HepG2 (cell line): ENCODE results near the gene RFFL. TPM values are rescaled to one million over a fixed set of nuclear protein-coding genes. Genes with fewer than 3 reads are reported as not detected.

Source experiments
- ATF6 ChIP-seq: sonication (generic); formaldehyde crosslinking; conservative IDR thresholded peaks from 2 replicates; pipeline ENCODE4 v1.4.0; 2020; ENCODE audit warnings: missing genetic modification reagents
- CC2D1A ChIP-seq: sonication (generic); formaldehyde crosslinking; IDR thresholded peaks from 2 replicates; pipeline ENCODE4 v1.8.1; 2023; ENCODE audit warnings: mild to moderate bottlenecking, missing genetic modification reagents
- ELF3 ChIP-seq: IDR thresholded peaks from 2 replicates; pipeline ENCODE4 v1.6.1; 2016; ENCODE audit warnings: missing genetic modification reagents, missing compliant biosample characterization
- FOSL2 ChIP-seq: sonication (generic); formaldehyde crosslinking; IDR thresholded peaks from 2 replicates; pipeline ENCODE4 v1.4.0; 2020; ENCODE audit warnings: missing genetic modification reagents
- HOXA3 ChIP-seq: sonication (generic); formaldehyde crosslinking; IDR thresholded peaks from 2 replicates; pipeline ENCODE4 v1.5.0; 2020; ENCODE audit warnings: missing genetic modification reagents
- NCOA2 ChIP-seq: sonication (generic); formaldehyde crosslinking; IDR thresholded peaks from 2 replicates; pipeline ENCODE4 v1.8.0; 2022; ENCODE audit warnings: inconsistent platforms
- RCOR2 ChIP-seq: IDR thresholded peaks from 2 replicates; pipeline ENCODE4 v1.6.1; 2016; ENCODE audit warnings: missing biosample characterization, missing genetic modification reagents
- SAP130 ChIP-seq: IDR thresholded peaks from 2 replicates; pipeline ENCODE4 v1.6.1; 2016; ENCODE audit warnings: low read depth
- SCMH1 ChIP-seq: sonication (generic); formaldehyde crosslinking; IDR thresholded peaks from 2 replicates; pipeline ENCODE4 v1.9.0; 2021; ENCODE audit warnings: missing genetic modification reagents, mild to moderate bottlenecking, borderline replicate concordance
- SIN3A ChIP-seq: IDR thresholded peaks from 2 replicates; pipeline ENCODE4 v1.6.1; 2011; ENCODE audit warnings: low read depth, mild to moderate bottlenecking, control low read depth, low read length, borderline replicate concordance
- SIN3B ChIP-seq: fragments of 150-350 bp; IDR thresholded peaks from 2 replicates; pipeline ENCODE4 v1.6.1; 2014; ENCODE audit warnings: low read length
- SOX13 ChIP-seq, 3 experiments: fragments of 450-650 bp in 1 of 3; sonication (generic) in 1 of 3; formaldehyde crosslinking in 1 of 3; IDR thresholded peaks in 2 of 3; conservative IDR thresholded peaks in 1 of 3; 2 replicates each; pipeline versions ENCODE4 v1.5.0 to v1.6.1; 2016 to 2020; ENCODE audit warnings: antibody characterized with exemption in 1 of 3, mild to moderate bottlenecking in 1 of 3, missing compliant biosample characterization in 1 of 3, missing genetic modification reagents in 1 of 3, moderate library complexity in 1 of 3
- TCF7L2 ChIP-seq: IDR thresholded peaks from 2 replicates; pipeline ENCODE4 v1.6.1; 2011; ENCODE audit warnings: mild to moderate bottlenecking, low read depth, low read length, moderate library complexity
- TRIM24 ChIP-seq: sonication (generic); formaldehyde crosslinking; IDR thresholded peaks from 2 replicates; pipeline ENCODE4 v1.8.0; 2022; ENCODE audit warnings: mild to moderate bottlenecking, missing genetic modification reagents
- ZNF264 ChIP-seq: sonication (generic); formaldehyde crosslinking; IDR thresholded peaks from 2 replicates; pipeline ENCODE4 v1.4.0; 2020; ENCODE audit warnings: missing genetic modification reagents
- ZNF331 ChIP-seq: sonication (generic); formaldehyde crosslinking; IDR thresholded peaks from 2 replicates; pipeline ENCODE4 v1.4.0; 2020; ENCODE audit warnings: missing genetic modification reagents
- ZNF431 ChIP-seq: sonication (generic); formaldehyde crosslinking; IDR thresholded peaks from 2 replicates; pipeline ENCODE4 v1.9.0; 2022; ENCODE audit warnings: missing genetic modification reagents, low read depth, mild to moderate bottlenecking, borderline replicate concordance
- polyA plus RNA-seq, 8 experiments: library from polyadenylated mRNA; depleted of rRNA in 3 of 8; stranded (reverse) in 7 of 8; unstranded in 1 of 8; fragments of >200 nt; fragmentation: Illumina TruSeq in 4 of 8; extraction: Trizol in 4 of 8; gene quantifications; 2 replicates each; pipeline versions ENCODE4 v1.2.1 to v1.2.3, GENCODE V29; 2011 to 2016; ENCODE audit warnings: low read depth in 4 of 8, missing spikeins in 1 of 8, mixed read lengths in 1 of 8; ENCODE audit not compliant: insufficient read depth in 1 of 8
- total RNA-seq, 5 experiments: library from RNA; depleted of rRNA; stranded (reverse); fragments of >200 nt; fragmentation: Illumina TruSeq; extraction: Trizol; gene quantifications; 2 replicates each; pipeline ENCODE4 v1.2.3, GENCODE V29; 2016; ENCODE audit warnings: low read depth in 1 of 5
- TF ChIP-seq, protein P1 (sequence below): sonication (generic); formaldehyde crosslinking; IDR thresholded peaks from 2 replicates; pipeline ENCODE4 v1.5.1; 2020; ENCODE audit warnings: mild to moderate bottlenecking, missing genetic modification reagents, borderline replicate concordance
- TF ChIP-seq, protein P2 (sequence below): sonication (generic); formaldehyde crosslinking; IDR thresholded peaks from 2 replicates; pipeline ENCODE4 v1.4.0; 2020; ENCODE audit warnings: missing genetic modification reagents
- TF ChIP-seq, protein P3 (sequence below): sonication (generic); formaldehyde crosslinking; IDR thresholded peaks from 2 replicates; pipeline ENCODE4 v1.9.0; 2021; ENCODE audit warnings: mild to moderate bottlenecking, missing genetic modification reagents

Gene RFFL
- total and polyA plus RNA-seq, 2 of the 13 experiments (the other 11 are each of a cell fraction or from before 2014, with no cell fraction given) = 24.3 to 48.6 TPM

DNA sequence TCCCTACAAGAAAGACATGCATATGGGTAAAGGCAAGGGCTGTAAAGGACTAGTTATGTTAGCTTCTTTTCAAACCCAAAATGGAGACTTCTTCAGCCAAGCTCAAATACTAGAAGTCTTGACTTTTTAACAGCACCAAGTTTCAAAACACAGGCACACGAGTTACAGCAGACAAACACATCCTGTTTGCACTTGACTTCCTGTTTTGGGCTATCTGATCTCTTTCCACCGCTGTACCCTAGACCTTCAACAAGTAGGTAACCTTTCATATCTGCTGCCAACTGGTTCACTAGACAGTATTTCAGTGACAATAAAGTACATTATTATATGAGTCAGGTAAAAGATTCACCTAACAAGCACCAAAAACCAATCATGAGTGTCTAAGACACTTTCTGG, 12.3 kb downstream of the RFFL start (continued):
- TF ChIP-seq, protein P1, sequence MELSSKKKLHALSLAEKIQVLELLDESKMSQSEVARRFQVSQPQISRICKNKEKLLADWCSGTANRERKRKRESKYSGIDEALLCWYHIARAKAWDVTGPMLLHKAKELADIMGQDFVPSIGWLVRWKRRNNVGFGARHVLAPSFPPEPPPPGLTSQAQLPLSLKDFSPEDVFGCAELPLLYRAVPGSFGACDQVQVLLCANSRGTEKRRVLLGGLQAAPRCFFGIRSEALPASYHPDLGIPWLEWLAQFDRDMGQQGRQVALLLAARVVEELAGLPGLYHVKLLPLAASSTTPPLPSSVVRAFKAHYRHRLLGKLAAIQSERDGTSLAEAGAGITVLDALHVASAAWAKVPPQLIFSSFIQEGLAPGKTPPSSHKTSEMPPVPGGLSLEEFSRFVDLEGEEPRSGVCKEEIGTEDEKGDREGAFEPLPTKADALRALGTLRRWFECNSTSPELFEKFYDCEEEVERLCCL (CRISPR knock-in tag) = 0 out of 2 replicates have a peak, but pooled peaks have one; percentile 59
- no peak for TF ChIP-seq TCF7L2
- peak; percentile 88 for TF ChIP-seq ELF3
- no peak for TF ChIP-seq ZNF264
- TF ChIP-seq SIN3A = no peak
- TF ChIP-seq, protein P2, sequence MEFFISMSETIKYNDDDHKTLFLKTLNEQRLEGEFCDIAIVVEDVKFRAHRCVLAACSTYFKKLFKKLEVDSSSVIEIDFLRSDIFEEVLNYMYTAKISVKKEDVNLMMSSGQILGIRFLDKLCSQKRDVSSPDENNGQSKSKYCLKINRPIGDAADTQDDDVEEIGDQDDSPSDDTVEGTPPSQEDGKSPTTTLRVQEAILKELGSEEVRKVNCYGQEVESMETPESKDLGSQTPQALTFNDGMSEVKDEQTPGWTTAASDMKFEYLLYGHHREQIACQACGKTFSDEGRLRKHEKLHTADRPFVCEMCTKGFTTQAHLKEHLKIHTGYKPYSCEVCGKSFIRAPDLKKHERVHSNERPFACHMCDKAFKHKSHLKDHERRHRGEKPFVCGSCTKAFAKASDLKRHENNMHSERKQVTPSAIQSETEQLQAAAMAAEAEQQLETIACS (CRISPR knock-in tag) = no peak
- no peak for TF ChIP-seq SOX13 (IDR thresholded peaks at IDR 0.05)
- peak in 1 of 2 experiments; percentile 70; a peak in 2 of 4 replicates for TF ChIP-seq SOX13 (CRISPR knock-in tag; conservative IDR thresholded peaks at IDR 0.05 in 1 of 2, IDR thresholded peaks at IDR 0.05 in 1 of 2)
- peak; percentile 58; the same call in 1 of the 2 replicates for TF ChIP-seq ZNF331
- TF ChIP-seq SAP130 (CRISPR knock-in tag) = peak; percentile 75
- peak; percentile 34; the same call in 1 of the 2 replicates for TF ChIP-seq RCOR2 (CRISPR knock-in tag)
- 0 out of 2 replicates have a peak, but pooled peaks have one; percentile 24 for TF ChIP-seq ATF6
- no peak for TF ChIP-seq ZNF431 (CRISPR knock-in tag)
- TF ChIP-seq TRIM24 (CRISPR knock-in tag) = no peak
- TF ChIP-seq NCOA2 (CRISPR knock-in tag) = peak; percentile 70
- no peak for TF ChIP-seq CC2D1A (CRISPR knock-in tag)
- TF ChIP-seq HOXA3 (CRISPR knock-in tag) = peak; percentile 34; the same call in 1 of the 2 replicates
- TF ChIP-seq, protein P3, sequence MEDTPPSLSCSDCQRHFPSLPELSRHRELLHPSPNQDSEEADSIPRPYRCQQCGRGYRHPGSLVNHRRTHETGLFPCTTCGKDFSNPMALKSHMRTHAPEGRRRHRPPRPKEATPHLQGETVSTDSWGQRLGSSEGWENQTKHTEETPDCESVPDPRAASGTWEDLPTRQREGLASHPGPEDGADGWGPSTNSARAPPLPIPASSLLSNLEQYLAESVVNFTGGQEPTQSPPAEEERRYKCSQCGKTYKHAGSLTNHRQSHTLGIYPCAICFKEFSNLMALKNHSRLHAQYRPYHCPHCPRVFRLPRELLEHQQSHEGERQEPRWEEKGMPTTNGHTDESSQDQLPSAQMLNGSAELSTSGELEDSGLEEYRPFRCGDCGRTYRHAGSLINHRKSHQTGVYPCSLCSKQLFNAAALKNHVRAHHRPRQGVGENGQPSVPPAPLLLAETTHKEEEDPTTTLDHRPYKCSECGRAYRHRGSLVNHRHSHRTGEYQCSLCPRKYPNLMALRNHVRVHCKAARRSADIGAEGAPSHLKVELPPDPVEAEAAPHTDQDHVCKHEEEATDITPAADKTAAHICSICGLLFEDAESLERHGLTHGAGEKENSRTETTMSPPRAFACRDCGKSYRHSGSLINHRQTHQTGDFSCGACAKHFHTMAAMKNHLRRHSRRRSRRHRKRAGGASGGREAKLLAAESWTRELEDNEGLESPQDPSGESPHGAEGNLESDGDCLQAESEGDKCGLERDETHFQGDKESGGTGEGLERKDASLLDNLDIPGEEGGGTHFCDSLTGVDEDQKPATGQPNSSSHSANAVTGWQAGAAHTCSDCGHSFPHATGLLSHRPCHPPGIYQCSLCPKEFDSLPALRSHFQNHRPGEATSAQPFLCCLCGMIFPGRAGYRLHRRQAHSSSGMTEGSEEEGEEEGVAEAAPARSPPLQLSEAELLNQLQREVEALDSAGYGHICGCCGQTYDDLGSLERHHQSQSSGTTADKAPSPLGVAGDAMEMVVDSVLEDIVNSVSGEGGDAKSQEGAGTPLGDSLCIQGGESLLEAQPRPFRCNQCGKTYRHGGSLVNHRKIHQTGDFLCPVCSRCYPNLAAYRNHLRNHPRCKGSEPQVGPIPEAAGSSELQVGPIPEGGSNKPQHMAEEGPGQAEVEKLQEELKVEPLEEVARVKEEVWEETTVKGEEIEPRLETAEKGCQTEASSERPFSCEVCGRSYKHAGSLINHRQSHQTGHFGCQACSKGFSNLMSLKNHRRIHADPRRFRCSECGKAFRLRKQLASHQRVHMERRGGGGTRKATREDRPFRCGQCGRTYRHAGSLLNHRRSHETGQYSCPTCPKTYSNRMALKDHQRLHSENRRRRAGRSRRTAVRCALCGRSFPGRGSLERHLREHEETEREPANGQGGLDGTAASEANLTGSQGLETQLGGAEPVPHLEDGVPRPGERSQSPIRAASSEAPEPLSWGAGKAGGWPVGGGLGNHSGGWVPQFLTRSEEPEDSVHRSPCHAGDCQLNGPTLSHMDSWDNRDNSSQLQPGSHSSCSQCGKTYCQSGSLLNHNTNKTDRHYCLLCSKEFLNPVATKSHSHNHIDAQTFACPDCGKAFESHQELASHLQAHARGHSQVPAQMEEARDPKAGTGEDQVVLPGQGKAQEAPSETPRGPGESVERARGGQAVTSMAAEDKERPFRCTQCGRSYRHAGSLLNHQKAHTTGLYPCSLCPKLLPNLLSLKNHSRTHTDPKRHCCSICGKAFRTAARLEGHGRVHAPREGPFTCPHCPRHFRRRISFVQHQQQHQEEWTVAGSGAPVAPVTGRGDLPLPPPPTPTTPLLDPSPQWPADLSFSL = 0 out of 2 replicates have a peak, but pooled peaks have one; percentile 20
- no peak for TF ChIP-seq SCMH1 (CRISPR knock-in tag)
- peak; percentile 44; the same call in 1 of the 2 replicates for TF ChIP-seq FOSL2 (CRISPR knock-in tag)
- TF ChIP-seq SIN3B = 0 out of 2 replicates have a peak, but pooled peaks have one; percentile 22
